GM12878 (cell line): Measurements from ENCODE around the gene SETD1A. TPM values are rescaled to one million over a fixed set of nuclear protein-coding genes. Genes with fewer than 3 reads are reported as not detected.

Experiments
- ATAC-seq: fragments of 200-7000 bp; cut with Tn5 transposase; 3 replicates; pipeline ENCODE4 v1.9.1; 2020; ENCODE audit warnings: mild to moderate bottlenecking, moderate library complexity
- BruUV-seq: library from RNA; stranded (reverse); fragments of 400-500 nt; replicated peaks from 2 replicates; lab custom pipeline; 2021; lab: Mats Ljungman, UMichigan
- CTCF ChIA-PET: fragments of 300-600 bp; sonication (Branson Sonifier 250); formaldehyde crosslinking; extraction: SDS; loops from one replicate; lab custom pipeline; 2021; ENCODE audit warnings: inconsistent platforms; lab: Yijun Ruan, JAX
- POLR2A ChIA-PET: fragments of 350-600 bp; formaldehyde crosslinking; extraction: SDS; loops from one replicate; lab custom pipeline; 2021; ENCODE audit warnings: inconsistent platforms; lab: Charles Lee
- RAD21 ChIA-PET: fragments of 300-600 bp; sonication (Branson Sonifier 250); formaldehyde crosslinking; loops from one replicate; lab custom pipeline; 2023; ENCODE audit warnings: antibody characterized with exemption; ENCODE audit not compliant: unreplicated experiment; lab: Charles Lee
- SMC1A ChIA-PET: fragments of 300-600 bp; sonication (Branson Sonifier 250); formaldehyde crosslinking; loops from one replicate; lab custom pipeline; 2023; ENCODE audit not compliant: unreplicated experiment, uncharacterized antibody; lab: Charles Lee
- DNase-seq: peaks from one replicate; pipeline ENCODE4 v3.0.0-alpha.2; 2011; ENCODE audit warnings: low read depth, low spot score
- FAIRE-seq: peaks from 3 replicates; lab custom pipeline; 2011; peaks lifted over from hg19 to GRCh38; lab: Jason Lieb, UNC
- H2AFZ ChIP-seq: 2 replicates; pipeline ENCODE4 v1.6.0; 2011; ENCODE audit warnings: low read depth, low read length, control low read depth; ENCODE audit not compliant: control insufficient read depth
- H3K27ac ChIP-seq: 2 replicates; pipeline ENCODE4 v1.5.1; 2011; ENCODE audit warnings: control low read depth; ENCODE audit not compliant: control insufficient read depth, insufficient read depth
- H3K27me3 ChIP-seq, 2 experiments: replicated peaks in 1 of 2; 2 replicates each; pipeline versions ENCODE4 v1.6.0 to v1.6.1; 2011; ENCODE audit warnings: low read length in 1 of 2; ENCODE audit not compliant: control insufficient read depth in 2 of 2, insufficient read depth in 2 of 2
- H3K36me3 ChIP-seq, 2 experiments: 2 replicates each; pipeline ENCODE4 v1.5.1; 2011; ENCODE audit warnings: low read length in 1 of 2; ENCODE audit not compliant: control insufficient read depth in 2 of 2, insufficient read depth in 2 of 2
- H3K4me1 ChIP-seq: 2 replicates; pipeline ENCODE4 v1.6.1; 2011; ENCODE audit warnings: mild to moderate bottlenecking, low read length, moderate library complexity, mixed read lengths; ENCODE audit not compliant: control insufficient read depth, insufficient read depth
- H3K4me2 ChIP-seq: 2 replicates; pipeline ENCODE4 v1.6.0; 2011; ENCODE audit warnings: control low read depth; ENCODE audit not compliant: control insufficient read depth, insufficient read depth
- H3K4me3 ChIP-seq: fragments of 200-600 bp; sonication (generic); 2 replicates; pipeline ENCODE4 v1.5.1; 2016
- H3K79me2 ChIP-seq: 2 replicates; pipeline ENCODE4 v1.6.0; 2011; ENCODE audit warnings: low read length; ENCODE audit not compliant: control insufficient read depth, insufficient read depth
- H3K9ac ChIP-seq: 2 replicates; pipeline ENCODE4 v1.8.0; 2011; ENCODE audit warnings: low read length, control low read depth, mixed read lengths; ENCODE audit not compliant: control insufficient read depth, insufficient read depth
- H3K9me3 ChIP-seq: replicated peaks from 3 replicates; pipeline ENCODE4 v1.5.1; 2011; ENCODE audit warnings: mild to moderate bottlenecking, low read length; ENCODE audit not compliant: control insufficient read depth, insufficient read depth
- H4K20me1 ChIP-seq: 2 replicates; pipeline ENCODE4 v1.6.0; 2011; ENCODE audit not compliant: control insufficient read depth, insufficient read depth
- NFXL1 ChIP-seq: fragments of 450-650 bp; IDR thresholded peaks from 2 replicates; pipeline ENCODE4 v1.6.1; 2017; ENCODE audit warnings: antibody characterized with exemption, mild to moderate bottlenecking, borderline replicate concordance
- NFYA ChIP-seq: IDR thresholded peaks from 2 replicates; pipeline ENCODE4 v1.6.1; 2011; ENCODE audit warnings: low read depth, mild to moderate bottlenecking, low read length, improper control_type of control experiment, borderline replicate concordance
- POLR2A ChIP-seq: IDR thresholded peaks from 2 replicates; pipeline ENCODE4 v1.6.1; 2011; ENCODE audit warnings: low read depth, mild to moderate bottlenecking, low read length
- SRF ChIP-seq, 2 experiments: IDR thresholded peaks; 2 replicates each; pipeline ENCODE4 v1.6.1; 2011; ENCODE audit warnings: low read depth in 2 of 2, low read length in 2 of 2, mild to moderate bottlenecking in 1 of 2, moderate library complexity in 1 of 2
- WGBS: methylation state at CpG from one replicate; pipeline ENCODE4 v1.1.6; 2016; ENCODE audit warnings: low lambda C conversion rate; ENCODE audit not compliant: insufficient replicate concordance, insufficient coverage; ENCODE audit errors: missing lambda C conversion rate; 5-methylcytosine and 5-hydroxymethylcytosine counted together
- in situ Hi-C: fragments of 300-500 bp; cut with MboI; formaldehyde crosslinking; loops from 9 replicates; pipeline ENCODE4 v1.14.3; 2018; ENCODE audit warnings: mixed read lengths
- intact Hi-C: fragments of 100-400 bp; cut with micrococcal nuclease; formaldehyde crosslinking; loops from one replicate; pipeline ENCODE4 v1.14.2; 2022; ENCODE audit not compliant: unreplicated experiment
- polyA plus RNA-seq, 11 experiments: library from polyadenylated mRNA; depleted of rRNA in 4 of 11; unstranded in 6 of 11; stranded (reverse) in 5 of 11; fragments of >200 nt; fragmentation: Nextera tagmentation in 4 of 11; fragmentation: Illumina TruSeq in 1 of 11; extraction: Ambion mirVana in 4 of 11; extraction: Trizol in 1 of 11; gene quantifications; 1 replicate in 1 of 11; 2 replicates in 10 of 11; pipeline versions ENCODE4 v1.2.1 to v1.2.3, GENCODE V29; 2011 to 2016; ENCODE audit warnings: inconsistent platforms in 2 of 11, missing spikeins in 2 of 11, low read depth in 1 of 11
- total RNA-seq, 4 experiments: library from RNA; depleted of rRNA in 3 of 4; stranded (reverse); fragments of >200 nt in 3 of 4; fragmentation: Illumina TruSeq in 1 of 4; extraction: Trizol in 1 of 4; gene quantifications; 2 replicates each; pipeline versions ENCODE4 v1.2.1 to v1.2.3, GENCODE V29; 2013 to 2021

The SETD1A gene
- total and polyA plus RNA-seq, 10 of the 15 experiments (the other 5 are each of a cell fraction or from before 2014, with no cell fraction given) = 0.02 to 25.9 (median 4.9) TPM

DNA sequence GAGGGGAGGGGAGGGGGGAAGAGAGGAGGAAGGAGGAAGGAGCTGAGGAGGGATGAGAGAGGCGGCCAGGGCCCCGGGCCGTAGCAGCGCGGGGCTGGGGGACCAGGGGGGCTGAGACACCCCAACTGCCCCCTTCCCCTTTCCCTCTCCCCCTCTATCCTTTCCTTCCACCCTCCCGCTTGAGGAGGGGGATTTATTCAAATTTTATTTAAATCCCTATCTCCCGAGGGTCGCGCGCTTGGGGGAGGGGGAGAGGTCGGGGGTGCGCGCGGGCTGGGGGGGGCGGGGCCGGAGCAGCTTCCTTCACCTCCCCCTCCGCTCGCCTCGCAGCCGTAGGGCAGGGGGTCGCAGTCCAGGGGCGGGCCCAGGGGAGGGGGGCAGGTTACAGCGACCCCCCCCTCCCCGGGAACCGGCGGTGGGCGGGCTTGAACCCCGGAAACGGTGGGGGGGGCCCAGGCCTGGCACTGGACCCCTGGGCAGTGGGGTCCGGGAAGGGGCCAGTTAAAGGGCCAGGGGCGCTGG, 33.9 kb upstream of the SETD1A start, which contains the start of gene FBXL19:
FBXL19 (plus strand) TSS at position 19 of the 522 bp plus-strand sequence. CDS start 2,183 bp downstream, outside the sequence.
- POLR2A ChIA-PET = interaction anchor here (0.5 to 1.5 kb wide), 4 partner anchors 17 to 161 kb away, joined by 3 to 8 read pairs (median 3); no protein-coding TSS in a partner anchor
- Histone ChIP-seq H3K9ac (peak within 1 kb of the TSS; percentile 70), H3K79me2 (peaks cover 5% of the 10 kb centered on the region), H3K27me3 (no peaks in the 10 kb centered on the region), H2AFZ (peak within 1 kb of the TSS; percentile 80), H3K4me3 (peak within 1 kb of the TSS; percentile 81), H4K20me1 (no peaks in the 10 kb centered on the region), H3K36me3 (no peaks in the 10 kb centered on the region; a peak in 2 of 4 replicates), H3K27ac (peak within 1 kb of the TSS; percentile 89), H3K4me1 (peaks cover 4% of the 10 kb centered on the region; the same call in 1 of the 2 replicates), H3K9me3 (no peaks in the 10 kb centered on the region), H3K4me2 (peak within 1 kb of the TSS; percentile 57)
- TF ChIP-seq NFXL1 (peak; percentile 89; the same call in 1 of the 2 replicates), POLR2A (no peak; the same call in 1 of the 2 replicates), SRF (IDR thresholded peaks at IDR 0.05; ENCODE audit: low read depth in 2 of 2, low read length in 2 of 2) (no peak), NFYA (no peak)
- 0% methylated on average over 6 of the region's 31 CpGs for WGBS
- DNase-seq (no peak), FAIRE-seq (no peak), ATAC-seq (peak; percentile 1; the same call in 2 of the 3 replicates)
- in situ Hi-C loops = loop anchor here (5.0 kb wide), 1 partner anchor 81 kb away; no protein-coding TSS in a partner anchor
- intact Hi-C loops = loop anchor here (2.0 to 10.0 kb wide), 5 partner anchors 27 to 269 kb away; partner anchors contain the start of genes CFAP119, CTF1, FBRS and PRR14
- CTCF ChIA-PET = interaction anchor here (0.6 kb wide), 1 partner anchor 18 kb away, joined by 3 read pairs; no protein-coding TSS in a partner anchor
- RAD21 ChIA-PET = interaction anchor here (0.6 to 1.3 kb wide), 3 partner anchors 77 to 110 kb away, joined by 3 to 5 read pairs (median 4); no protein-coding TSS in a partner anchor
- no TSS peak for BruUV-seq
- SMC1A ChIA-PET = no interaction called here
